OCI-LY7 (cell line): ENCODE measurements around the gene ZNF436. TPM values are rescaled to one million over a fixed set of nuclear protein-coding genes. Genes with fewer than 3 reads are reported as not detected.
"Not testable (repeated sequence)": the region's sequence is repeated elsewhere in the genome, so short reads cannot be mapped to it uniquely, and the experiment has no call there.

Experiments
- BruUV-seq: library from RNA; stranded (reverse); fragments of 400-500 nt; replicated peaks from 2 replicates; lab custom pipeline; 2021; lab: Mats Ljungman, UMichigan
- CTCF ChIA-PET: fragments of 300-600 bp; sonication (Branson Sonifier 250); formaldehyde crosslinking; loops from one replicate; lab custom pipeline; 2022; ENCODE audit warnings: antibody characterized with exemption; ENCODE audit not compliant: unreplicated experiment; lab: Charles Lee
- POLR2A ChIA-PET: fragments of 300-600 bp; sonication (Branson Sonifier 250); formaldehyde crosslinking; loops from one replicate; lab custom pipeline; 2022; ENCODE audit warnings: antibody characterized with exemption; lab: Charles Lee
- DNase-seq: peaks from one replicate; pipeline ENCODE4 v3.0.0-alpha.2; 2015; ENCODE audit warnings: low spot score
- H2AFZ ChIP-seq: fragments of 200-600 bp; sonication (generic), shearing (Covaris generic); 2 replicates; pipeline ENCODE4 v1.6.1; 2014; ENCODE audit warnings: mild to moderate bottlenecking, antibody characterized with exemption, low read length, moderate library complexity
- H3K27ac ChIP-seq: fragments of 200-600 bp; sonication (generic); 2 replicates; pipeline ENCODE4 v1.5.1; 2014; ENCODE audit warnings: mixed run types, low read depth, mild to moderate bottlenecking, moderate library complexity, low read length, inconsistent platforms; ENCODE audit not compliant: poor library complexity, severe bottlenecking
- H3K36me3 ChIP-seq: fragments of 200-600 bp; sonication (generic); 2 replicates; pipeline ENCODE4 v1.6.1; 2014; ENCODE audit warnings: mild to moderate bottlenecking, antibody characterized with exemption, low read length, moderate library complexity, mixed read lengths; ENCODE audit not compliant: insufficient read depth
- H3K4me1 ChIP-seq: fragments of 200-600 bp; sonication (generic); 2 replicates; pipeline ENCODE4 v1.5.1; 2014; ENCODE audit warnings: mild to moderate bottlenecking, low read length; ENCODE audit not compliant: insufficient read depth, poor library complexity, severe bottlenecking
- H3K4me2 ChIP-seq: fragments of 200-600 bp; sonication (generic); 2 replicates; pipeline ENCODE4 v1.6.1; 2014; ENCODE audit warnings: mild to moderate bottlenecking, low read length
- H3K4me3 ChIP-seq: fragments of 200-600 bp; sonication (generic); 2 replicates; pipeline ENCODE4 v1.5.1; 2014; ENCODE audit warnings: mild to moderate bottlenecking, low read depth, low read length; ENCODE audit not compliant: poor library complexity, severe bottlenecking
- H3K79me2 ChIP-seq: fragments of 200-600 bp; sonication (generic); 2 replicates; pipeline ENCODE4 v1.6.1; 2016; ENCODE audit warnings: low read depth, mild to moderate bottlenecking, low read length, moderate library complexity, mixed read lengths; ENCODE audit not compliant: insufficient read depth
- H3K9me2 ChIP-seq: fragments of 200-600 bp; sonication (generic); 2 replicates; pipeline ENCODE4 v1.6.1; 2016; ENCODE audit warnings: mild to moderate bottlenecking, low read length, mixed read lengths; ENCODE audit not compliant: insufficient read depth
- H3K9me3 ChIP-seq: fragments of 200-600 bp; sonication (generic); 2 replicates; pipeline ENCODE4 v1.6.1; 2014; ENCODE audit warnings: mild to moderate bottlenecking, mixed run types, low read length, mixed read lengths
- H4K20me1 ChIP-seq: fragments of 200-600 bp; sonication (generic); 2 replicates; pipeline ENCODE4 v1.6.1; 2014; ENCODE audit warnings: mild to moderate bottlenecking, antibody characterized with exemption, low read length, moderate library complexity, mixed read lengths; ENCODE audit not compliant: insufficient read depth
- CTCF ChIP-seq: fragments of 200-600 bp; sonication (generic); conservative IDR thresholded peaks from 2 replicates; pipeline ENCODE4 v1.5.1; 2014; ENCODE audit warnings: mild to moderate bottlenecking, antibody characterized with exemption, low read length, moderate library complexity, mixed read lengths
- EZH2phosphoT487 ChIP-seq: fragments of 200-600 bp; sonication (generic); IDR thresholded peaks from 2 replicates; pipeline ENCODE4 v1.6.1; 2018; ENCODE audit warnings: low read depth, borderline replicate concordance, mild to moderate bottlenecking, mixed run types, antibody characterized with exemption, low read length, moderate library complexity, mixed read lengths
- intact Hi-C: fragments of 100-400 bp; cut with micrococcal nuclease; formaldehyde crosslinking; loops from one replicate; pipeline ENCODE4 v1.10.0; 2022; ENCODE audit not compliant: unreplicated experiment
- total RNA-seq, 2 experiments: library from RNA; depleted of rRNA in 1 of 2; stranded (reverse); fragments of >200 nt in 1 of 2; shearing (Covaris generic) in 1 of 2; gene quantifications; 2 replicates each; pipeline ENCODE4 v1.2.3, GENCODE V29; 2014 to 2022

The ZNF436 gene
- total RNA-seq, 2 experiments from 2014 or later: 5.0 to 7.6 TPM

- Histone ChIP-seq H3K9me3 (no peaks in the 10 kb centered on the region), H2AFZ (no peak overlapping the region), H3K9me2 (no peaks in the 10 kb centered on the region), H3K4me2 (no peak overlapping the region), H3K4me3 (no peak overlapping the region), H3K79me2 (no peaks in the 10 kb centered on the region), H3K36me3 (no peaks in the 10 kb centered on the region), H3K4me1 (peaks cover 4% of the 10 kb centered on the region), H4K20me1 (no peaks in the 10 kb centered on the region), H3K27ac (no peak overlapping the region)
- no peak for DNase-seq
- BruUV-seq: no TSS peak
- intact Hi-C loops: no loop called here
- TF ChIP-seq EZH2phosphoT487: no peak
- no peak for TF ChIP-seq CTCF
- POLR2A ChIA-PET: no interaction called here
- CTCF ChIA-PET: no interaction called here
Observed at GRCh38 chr1:23383577-23384311, 14.1 kb upstream of the ZNF436 start.

DNA sequence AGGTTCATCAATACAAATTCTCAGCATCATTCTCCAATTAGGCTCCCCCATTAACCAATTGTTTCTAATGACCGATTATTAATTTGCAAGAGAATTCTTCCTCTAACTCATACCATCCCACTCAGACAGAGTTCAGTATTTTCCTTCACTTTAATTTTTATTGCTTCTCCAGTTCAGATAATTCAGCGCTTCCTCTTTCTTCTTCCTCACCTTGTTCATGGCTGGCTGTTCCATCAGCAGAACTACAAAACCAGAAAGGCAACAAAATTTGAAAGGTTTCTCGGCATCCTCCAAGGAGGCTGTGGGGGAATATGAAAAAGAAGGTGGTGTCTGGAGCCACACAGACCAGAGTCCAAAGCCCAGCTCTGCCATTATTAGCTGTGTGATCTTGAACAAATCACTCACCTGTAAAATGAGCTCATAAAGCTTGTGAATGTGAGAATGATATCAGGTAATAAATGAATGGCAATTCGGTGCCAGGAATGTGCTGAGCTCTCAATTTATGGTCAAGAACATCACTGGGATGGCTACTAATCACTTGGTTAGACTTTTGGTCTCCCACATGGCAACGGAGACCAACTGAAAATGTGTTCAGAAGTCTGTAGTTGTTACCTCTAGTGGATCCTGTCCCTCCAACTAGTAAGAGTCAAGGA lies 11.7 kb upstream of the ZNF436 start:
- intact Hi-C loops: no loop called here
- no peaks in the 10 kb centered on the region for H3K36me3 ChIP-seq
- BruUV-seq: no TSS peak
- H3K4me3 ChIP-seq: no peak overlapping the region
- H3K9me3 ChIP-seq: no peaks in the 10 kb centered on the region
- DNase-seq: no peak
- no peak overlapping the region for H3K27ac ChIP-seq
- POLR2A ChIA-PET: interaction anchor here (0.5 kb wide), 1 partner anchor 900 kb away, joined by 3 read pairs; no protein-coding TSS in a partner anchor
- no peak for TF ChIP-seq CTCF
- no peak for TF ChIP-seq EZH2phosphoT487
- H4K20me1 ChIP-seq: no peaks in the 10 kb centered on the region
- no peaks in the 10 kb centered on the region for H3K79me2 ChIP-seq
- peaks cover 4% of the 10 kb centered on the region for H3K4me1 ChIP-seq
- no peak overlapping the region for H3K4me2 ChIP-seq
- CTCF ChIA-PET: no interaction called here
- no peak overlapping the region for H2AFZ ChIP-seq
- H3K9me2 ChIP-seq: no peaks in the 10 kb centered on the region

DNA sequence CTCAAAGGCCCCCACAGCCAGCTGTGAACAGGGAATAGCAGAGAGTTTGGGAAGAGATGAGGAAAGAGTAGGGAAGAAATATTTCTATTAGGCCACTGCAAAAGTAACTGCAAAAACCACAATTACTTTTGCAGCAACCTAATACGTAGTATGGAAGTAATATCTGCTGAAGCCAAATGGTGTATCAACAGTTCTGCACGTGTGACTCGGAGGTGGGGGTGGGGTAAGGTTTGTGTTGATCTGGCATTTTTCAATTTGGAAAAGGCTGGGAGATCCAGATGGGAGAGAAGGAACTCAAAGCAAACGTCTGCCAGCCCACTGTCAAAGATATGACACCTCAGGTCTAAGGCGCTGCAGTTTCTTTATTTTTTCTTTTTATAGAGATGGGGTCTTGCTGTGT lies 11.1 kb upstream of the ZNF436 start:
- H3K4me3 ChIP-seq: no peak overlapping the region
- ChIA-PET CTCF (no interaction called here), POLR2A (interaction anchor here (0.6 kb wide), 1 partner anchor 32 kb away, joined by 3 read pairs; no protein-coding TSS in a partner anchor)
- intact Hi-C loops: no loop called here
- TF ChIP-seq CTCF (no peak), EZH2phosphoT487 (no peak)
- H3K27ac ChIP-seq: no peak overlapping the region
- H3K36me3 ChIP-seq: no peaks in the 10 kb centered on the region
- H3K79me2 ChIP-seq: no peaks in the 10 kb centered on the region
- no peak overlapping the region for H2AFZ ChIP-seq
- H4K20me1 ChIP-seq: no peaks in the 10 kb centered on the region
- no peak overlapping the region for H3K4me2 ChIP-seq
- H3K9me2 ChIP-seq: no peaks in the 10 kb centered on the region
- H3K4me1 ChIP-seq: peaks cover 4% of the 10 kb centered on the region
- BruUV-seq: no TSS peak
- no peaks in the 10 kb centered on the region for H3K9me3 ChIP-seq
- DNase-seq: no peak

- DNase-seq, H3K4me2 ChIP-seq, H3K9me2 ChIP-seq, H3K79me2 ChIP-seq, CTCF ChIA-PET, H3K9me3 ChIP-seq, H4K20me1 ChIP-seq, H3K4me1 ChIP-seq, BruUV-seq, H3K36me3 ChIP-seq, H2AFZ ChIP-seq, H3K4me3 ChIP-seq, intact Hi-C loops, H3K27ac ChIP-seq: not testable (repeated sequence)
- POLR2A ChIA-PET: interaction anchor here (0.6 kb wide), 1 partner anchor 32 kb away, joined by 3 read pairs; no protein-coding TSS in a partner anchor
Observed at GRCh38 chr1:23380236-23380635, 10.6 kb upstream of the ZNF436 start.
